CD4-positive, alpha-beta T cell (primary cell): ENCODE measurements around the gene TCTN2. TPM values are rescaled to one million over a fixed set of nuclear protein-coding genes. Genes with fewer than 3 reads are reported as not detected.

ENCODE experiments used
- ATAC-seq: fragments of 200-7000 bp; cut with Tn5 transposase; one replicate; pipeline ENCODE4 v1.10.0; 2022; ENCODE audit warnings: mild to moderate bottlenecking; ENCODE audit not compliant: poor library complexity
- CTCF ChIA-PET: fragments of 350-600 bp; sonication (Branson Sonifier 250); formaldehyde crosslinking; loops from one replicate; lab custom pipeline; 2021; ENCODE audit warnings: antibody characterized with exemption, inconsistent platforms; lab: Charles Lee
- POLR2A ChIA-PET: fragments of 350-600 bp; sonication (Branson Sonifier 250); formaldehyde crosslinking; loops from one replicate; lab custom pipeline; 2021; ENCODE audit warnings: antibody characterized with exemption, inconsistent platforms; lab: Charles Lee
- DNase-seq, 14 experiments: peaks; one replicate each; pipeline ENCODE4 v3.0.0-alpha.2; 2013 to 2020; ENCODE audit warnings: mixed read lengths in 2 of 14
- H3K27ac ChIP-seq, 2 donors: one replicate each; pipeline versions ENCODE4 v1.5.1 to v1.7.0; 2013; ENCODE audit warnings: low read length in 2 of 2, low read depth in 1 of 2, mild to moderate bottlenecking in 1 of 2
- H3K27me3 ChIP-seq, 2 experiments: 1 replicate in 1 of 2; 2 replicates in 1 of 2; pipeline versions ENCODE4 v1.6.1 to v1.7.0; 2013; ENCODE audit warnings: low read length in 2 of 2, control low read depth in 1 of 2, mild to moderate bottlenecking in 1 of 2, moderate library complexity in 1 of 2; ENCODE audit not compliant: insufficient read depth in 2 of 2, control insufficient read depth in 1 of 2
- H3K36me3 ChIP-seq: one replicate; pipeline ENCODE4 v1.6.1; 2013; ENCODE audit warnings: low read length, control low read depth; ENCODE audit not compliant: insufficient read depth
- H3K4me1 ChIP-seq: one replicate; pipeline ENCODE4 v1.6.1; 2013; ENCODE audit warnings: low read length, control low read depth; ENCODE audit not compliant: insufficient read depth
- H3K4me3 ChIP-seq: one replicate; pipeline ENCODE4 v1.5.1; 2013; ENCODE audit warnings: mild to moderate bottlenecking, low read length, moderate library complexity
- H3K9me3 ChIP-seq, 2 experiments: 1 replicate in 1 of 2; 2 replicates in 1 of 2; pipeline versions ENCODE4 v1.6.1 to v1.7.0; 2013; ENCODE audit warnings: low read length in 2 of 2, mild to moderate bottlenecking in 2 of 2, control low read depth in 1 of 2, moderate library complexity in 1 of 2; ENCODE audit not compliant: control insufficient read depth in 1 of 2, insufficient read depth in 1 of 2
- H3K27ac Mint-ChIP-seq: one replicate; pipeline ENCODE4 v1.8.0; 2020; ENCODE audit warnings: mixed read lengths
- H3K27me3 Mint-ChIP-seq: one replicate; pipeline ENCODE4 v1.8.0; 2021; ENCODE audit warnings: mixed read lengths
- H3K36me3 Mint-ChIP-seq: one replicate; pipeline ENCODE4 v1.8.0; 2021; ENCODE audit warnings: low read depth, mixed read lengths
- H3K4me1 Mint-ChIP-seq: one replicate; pipeline ENCODE4 v1.8.0; 2021; ENCODE audit warnings: low read depth, mixed read lengths
- H3K4me3 Mint-ChIP-seq: one replicate; pipeline ENCODE4 v1.8.0; 2020; ENCODE audit warnings: mild to moderate bottlenecking, mixed read lengths
- H3K9me3 Mint-ChIP-seq: one replicate; pipeline ENCODE4 v1.8.0; 2020; ENCODE audit warnings: mixed read lengths
- intact Hi-C, 2 experiments: fragments of 100-400 bp; cut with DNase I in 1 of 2; cut with micrococcal nuclease in 1 of 2; formaldehyde crosslinking; loops; one replicate each; pipeline versions ENCODE4 v1.15.1 to v1.9.0; 2023 to 2025; cut with DNase I, micrococcal nuclease
- total RNA-seq, 174 experiments: library from RNA in 2 of 174; stranded (reverse) in 2 of 174; gene quantifications; one replicate each; pipeline ENCODE4 v1.2.3 and lab custom pipeline; 2021 to 2026
- TF ChIP-seq, protein P1 (sequence below): fragments of 200-600 bp; IDR thresholded peaks from one replicate; pipeline ENCODE4 v1.8.0; 2022; ENCODE audit warnings: antibody characterized with exemption, mild to moderate bottlenecking

Gene TCTN2
- total RNA-seq, 2 experiments from 2014 or later = 3.2 to 3.5 TPM

DNA sequence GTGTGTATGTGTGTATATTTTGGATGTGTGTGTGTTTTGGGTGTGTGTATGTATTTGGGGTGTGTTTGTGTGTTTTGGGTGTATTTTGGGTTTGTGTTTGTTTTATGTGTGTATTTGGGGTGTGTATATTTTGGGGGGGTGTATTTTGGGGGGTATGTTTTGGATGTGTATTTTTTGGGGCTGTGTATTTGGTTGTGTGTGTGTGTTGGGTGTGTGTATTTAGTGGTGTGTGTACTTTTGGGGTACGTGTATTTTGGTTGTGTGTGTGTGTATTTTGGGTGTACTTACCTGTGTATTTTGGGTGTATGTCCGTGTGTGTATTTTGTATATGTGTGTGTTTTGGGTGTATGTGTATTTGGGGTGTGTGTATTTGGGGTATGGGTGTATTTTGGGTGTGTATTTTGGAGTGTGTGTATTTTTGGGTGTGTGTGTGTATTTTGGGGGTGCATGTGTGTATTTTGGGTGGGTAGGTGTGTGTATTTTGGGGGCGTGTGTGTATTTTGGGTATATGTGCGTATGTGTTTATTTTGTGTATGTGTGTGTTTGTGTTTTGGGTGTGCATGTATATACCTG, 16.7 kb upstream of the TCTN2 start:
- TF ChIP-seq, protein P1, sequence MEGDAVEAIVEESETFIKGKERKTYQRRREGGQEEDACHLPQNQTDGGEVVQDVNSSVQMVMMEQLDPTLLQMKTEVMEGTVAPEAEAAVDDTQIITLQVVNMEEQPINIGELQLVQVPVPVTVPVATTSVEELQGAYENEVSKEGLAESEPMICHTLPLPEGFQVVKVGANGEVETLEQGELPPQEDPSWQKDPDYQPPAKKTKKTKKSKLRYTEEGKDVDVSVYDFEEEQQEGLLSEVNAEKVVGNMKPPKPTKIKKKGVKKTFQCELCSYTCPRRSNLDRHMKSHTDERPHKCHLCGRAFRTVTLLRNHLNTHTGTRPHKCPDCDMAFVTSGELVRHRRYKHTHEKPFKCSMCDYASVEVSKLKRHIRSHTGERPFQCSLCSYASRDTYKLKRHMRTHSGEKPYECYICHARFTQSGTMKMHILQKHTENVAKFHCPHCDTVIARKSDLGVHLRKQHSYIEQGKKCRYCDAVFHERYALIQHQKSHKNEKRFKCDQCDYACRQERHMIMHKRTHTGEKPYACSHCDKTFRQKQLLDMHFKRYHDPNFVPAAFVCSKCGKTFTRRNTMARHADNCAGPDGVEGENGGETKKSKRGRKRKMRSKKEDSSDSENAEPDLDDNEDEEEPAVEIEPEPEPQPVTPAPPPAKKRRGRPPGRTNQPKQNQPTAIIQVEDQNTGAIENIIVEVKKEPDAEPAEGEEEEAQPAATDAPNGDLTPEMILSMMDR = no peak
- no peaks in the 10 kb centered on the region for H3K27me3 ChIP-seq
- Mint-ChIP-seq H3K36me3 (peaks cover 81% of the 10 kb centered on the region), H3K4me3 (no peak overlapping the region), H3K4me1 (no peaks in the 10 kb centered on the region), H3K27me3 (no peaks in the 10 kb centered on the region), H3K9me3 (no peaks in the 10 kb centered on the region), H3K27ac (no peak overlapping the region)
- H3K4me1 ChIP-seq = no peaks in the 10 kb centered on the region
- peaks cover 54% of the 10 kb centered on the region for H3K36me3 ChIP-seq
- H3K27ac ChIP-seq = no peak overlapping the region
- no peak for ATAC-seq
- H3K4me3 ChIP-seq = no peak overlapping the region
- no peak for DNase-seq
- POLR2A ChIA-PET = no interaction called here
- H3K9me3 ChIP-seq = no peaks in the 10 kb centered on the region
- CTCF ChIA-PET = no interaction called here
- intact Hi-C loops = no loop called here

DNA sequence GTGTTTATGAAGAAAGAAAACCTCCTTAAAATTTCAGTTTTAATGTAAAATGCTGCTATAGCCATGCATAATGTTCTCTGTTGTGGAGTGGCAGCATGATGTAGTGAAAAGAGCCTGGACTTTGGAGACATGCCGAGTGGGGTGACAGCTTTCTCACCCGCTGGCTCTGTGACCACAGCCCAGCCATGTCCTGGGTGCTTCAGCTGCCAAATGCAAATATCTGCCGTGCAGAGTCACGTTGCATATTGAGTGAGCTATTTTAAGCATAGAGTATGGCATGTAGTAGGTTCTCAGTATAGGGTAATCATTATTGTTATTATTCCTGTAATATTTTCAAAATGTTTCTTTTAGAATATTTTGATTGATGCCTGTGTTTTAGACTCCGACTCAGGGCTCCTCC, 15.5 kb upstream of the TCTN2 start:
- H3K27me3 Mint-ChIP-seq = no peaks in the 10 kb centered on the region
- intact Hi-C loops = no loop called here
- TF ChIP-seq, protein P1 = no peak
- DNase-seq = no peak
- Histone ChIP-seq H3K4me1 (no peaks in the 10 kb centered on the region), H3K9me3 (no peaks in the 10 kb centered on the region), H3K27me3 (no peaks in the 10 kb centered on the region), H3K36me3 (peaks cover 52% of the 10 kb centered on the region), H3K27ac (no peak overlapping the region), H3K4me3 (no peak overlapping the region)
- no peak for ATAC-seq
- peaks cover 81% of the 10 kb centered on the region for H3K36me3 Mint-ChIP-seq
- CTCF ChIA-PET = no interaction called here
- H3K9me3 Mint-ChIP-seq = no peaks in the 10 kb centered on the region
- H3K27ac Mint-ChIP-seq = no peak overlapping the region
- POLR2A ChIA-PET = no interaction called here
- no peak overlapping the region for H3K4me3 Mint-ChIP-seq
- H3K4me1 Mint-ChIP-seq = peaks cover 6% of the 10 kb centered on the region

GRCh38 chr12:123656392-123656791, 14.5 kb upstream of the TCTN2 start:
- Histone ChIP-seq H3K4me3 (no peak overlapping the region), H3K27me3 (no peaks in the 10 kb centered on the region), H3K4me1 (no peaks in the 10 kb centered on the region), H3K27ac (no peak overlapping the region), H3K9me3 (no peaks in the 10 kb centered on the region), H3K36me3 (peaks cover 43% of the 10 kb centered on the region)
- ATAC-seq = no peak
- Mint-ChIP-seq H3K36me3 (peaks cover 75% of the 10 kb centered on the region), H3K4me3 (no peak overlapping the region), H3K27ac (no peak overlapping the region), H3K4me1 (peaks cover 6% of the 10 kb centered on the region), H3K9me3 (no peaks in the 10 kb centered on the region), H3K27me3 (no peaks in the 10 kb centered on the region)
- CTCF ChIA-PET = no interaction called here
- TF ChIP-seq, protein P1 = no peak
- intact Hi-C loops = no loop called here
- POLR2A ChIA-PET = no interaction called here
- DNase-seq = no peak
